Activated naive CD8-positive, alpha-beta T cell treated with anti-CD3 and anti-CD28 coated beads, Interleukin-2, amount 50 U/mL, for 24 hours (primary cell): Measurements from ENCODE around the gene OR51B2.

Experiments
- ATAC-seq: fragments of 150-1000 bp; cut with Tn5 transposase; one replicate; pipeline ENCODE4 v1.10.0; 2021
- DNase-seq: peaks from one replicate; pipeline ENCODE4 v3.0.0; 2021
- H3K27ac Mint-ChIP-seq: one replicate; pipeline ENCODE4 v1.8.0; 2021; ENCODE audit warnings: mild to moderate bottlenecking, mixed read lengths
- H3K27me3 Mint-ChIP-seq: one replicate; pipeline ENCODE4 v1.8.0; 2021; ENCODE audit warnings: mixed read lengths
- H3K36me3 Mint-ChIP-seq: one replicate; pipeline ENCODE4 v1.8.0; 2021; ENCODE audit warnings: low read depth, mixed read lengths
- H3K4me1 Mint-ChIP-seq: one replicate; pipeline ENCODE4 v1.8.0; 2021; ENCODE audit warnings: mixed read lengths
- H3K4me3 Mint-ChIP-seq: one replicate; pipeline ENCODE4 v1.8.0; 2021; ENCODE audit warnings: mild to moderate bottlenecking, moderate library complexity, mixed read lengths
- H3K9me3 Mint-ChIP-seq: one replicate; pipeline ENCODE4 v1.8.0; 2021; ENCODE audit warnings: mixed read lengths

OR51B2 gene

GRCh38 chr11:5282628-5283027 lies 41.5 kb downstream of the OR51B2 start:
- H3K4me3 Mint-ChIP-seq, result no peak overlapping the region
- no peaks in the 10 kb centered on the region for H3K9me3 Mint-ChIP-seq
- H3K27ac Mint-ChIP-seq, result no peak overlapping the region
- peaks cover 2% of the 10 kb centered on the region for H3K27me3 Mint-ChIP-seq
- no peak for DNase-seq
- ATAC-seq, result no peak
- H3K36me3 Mint-ChIP-seq, result no peaks in the 10 kb centered on the region
- no peaks in the 10 kb centered on the region for H3K4me1 Mint-ChIP-seq

- Mint-ChIP-seq H3K27ac (no peak overlapping the region), H3K4me1 (no peaks in the 10 kb centered on the region), H3K36me3 (no peaks in the 10 kb centered on the region), H3K27me3 (peaks cover 2% of the 10 kb centered on the region), H3K4me3 (no peak overlapping the region), H3K9me3 (no peaks in the 10 kb centered on the region)
- ATAC-seq (no peak), DNase-seq (no peak)
These were observed 42.5 kb downstream of the OR51B2 start for GRCh38 chr11:5281596-5281995.

DNA sequence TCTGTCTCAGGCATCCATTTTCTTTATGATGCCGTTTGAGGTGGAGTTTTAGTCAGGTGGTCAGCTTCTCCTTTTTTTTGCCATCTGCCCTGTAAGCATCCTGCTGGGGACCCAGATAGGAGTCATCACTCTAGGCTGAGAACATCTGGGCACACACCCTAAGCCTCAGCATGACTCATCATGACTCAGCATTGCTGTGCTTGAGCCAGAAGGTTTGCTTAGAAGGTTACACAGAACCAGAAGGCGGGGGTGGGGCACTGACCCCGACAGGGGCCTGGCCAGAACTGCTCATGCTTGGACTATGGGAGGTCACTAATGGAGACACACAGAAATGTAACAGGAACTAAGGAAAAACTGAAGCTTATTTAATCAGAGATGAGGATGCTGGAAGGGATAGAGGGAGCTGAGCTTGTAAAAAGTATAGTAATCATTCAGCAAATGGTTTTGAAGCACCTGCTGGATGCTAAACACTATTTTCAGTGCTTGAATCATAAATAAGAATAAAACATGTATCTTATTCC lies 43.5 kb downstream of the OR51B2 start:
- no peak for ATAC-seq

DNA sequence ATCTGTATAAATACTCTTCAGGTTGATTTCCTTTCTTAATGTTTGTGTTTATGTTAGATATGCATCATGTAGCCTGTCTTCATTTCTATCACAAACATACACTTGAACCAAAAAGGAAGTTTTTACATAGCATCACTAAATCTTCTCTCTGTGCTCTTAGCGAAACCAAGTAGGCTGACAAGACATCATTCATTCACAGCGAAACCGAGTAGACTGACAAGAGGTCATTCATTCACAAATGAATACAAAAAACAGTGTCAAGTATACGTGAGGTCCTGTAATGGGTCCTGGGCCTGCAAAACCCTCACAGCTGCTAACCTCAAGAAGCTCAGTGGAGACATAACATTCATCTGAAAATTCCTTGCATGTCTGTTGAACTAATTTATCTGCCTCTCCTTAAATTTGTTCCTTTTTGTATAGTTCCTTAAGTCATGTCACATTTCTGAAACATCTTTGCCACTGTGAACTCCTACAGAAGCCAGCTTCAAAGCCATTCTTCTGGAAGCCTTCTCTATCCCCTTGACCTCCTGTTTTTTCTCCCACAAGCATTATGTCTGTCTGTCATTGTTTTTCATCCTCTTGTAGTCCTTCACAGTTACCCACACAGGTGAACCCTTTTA lies 44.5 kb downstream of the OR51B2 start:
- Mint-ChIP-seq H3K27ac (no peak overlapping the region), H3K4me3 (no peak overlapping the region), H3K36me3 (no peaks in the 10 kb centered on the region), H3K4me1 (no peaks in the 10 kb centered on the region), H3K27me3 (peaks cover 2% of the 10 kb centered on the region), H3K9me3 (no peaks in the 10 kb centered on the region)
- DNase-seq (no peak), ATAC-seq (no peak)

More for the DNA sequence above, 43.5 kb downstream of the OR51B2 start:
- Mint-ChIP-seq H3K27ac (no peak overlapping the region), H3K9me3 (no peaks in the 10 kb centered on the region), H3K4me3 (no peak overlapping the region), H3K27me3 (peaks cover 2% of the 10 kb centered on the region), H3K4me1 (no peaks in the 10 kb centered on the region), H3K36me3 (no peaks in the 10 kb centered on the region)
- DNase-seq, result peak; percentile 8

- H3K4me1 Mint-ChIP-seq, result no peaks in the 10 kb centered on the region
- no peak for ATAC-seq
- H3K9me3 Mint-ChIP-seq, result no peaks in the 10 kb centered on the region
- DNase-seq, result no peak
- no peaks in the 10 kb centered on the region for H3K36me3 Mint-ChIP-seq
- H3K4me3 Mint-ChIP-seq, result no peak overlapping the region
- H3K27ac Mint-ChIP-seq, result no peak overlapping the region
- peaks cover 2% of the 10 kb centered on the region for H3K27me3 Mint-ChIP-seq
These were observed 46.2 kb downstream of the OR51B2 start for GRCh38 chr11:5277807-5278382.

- Mint-ChIP-seq H3K9me3 (no peaks in the 10 kb centered on the region), H3K4me1 (no peaks in the 10 kb centered on the region), H3K27ac (no peak overlapping the region), H3K4me3 (no peak overlapping the region), H3K27me3 (peaks cover 2% of the 10 kb centered on the region), H3K36me3 (no peaks in the 10 kb centered on the region)
- ATAC-seq (no peak), DNase-seq (no peak)
These were observed 47.4 kb downstream of the OR51B2 start for GRCh38 chr11:5276697-5277096.

GRCh38 chr11:5275369-5276110 lies 48.6 kb downstream of the OR51B2 start:
- no peak overlapping the region for H3K4me3 Mint-ChIP-seq

DNA sequence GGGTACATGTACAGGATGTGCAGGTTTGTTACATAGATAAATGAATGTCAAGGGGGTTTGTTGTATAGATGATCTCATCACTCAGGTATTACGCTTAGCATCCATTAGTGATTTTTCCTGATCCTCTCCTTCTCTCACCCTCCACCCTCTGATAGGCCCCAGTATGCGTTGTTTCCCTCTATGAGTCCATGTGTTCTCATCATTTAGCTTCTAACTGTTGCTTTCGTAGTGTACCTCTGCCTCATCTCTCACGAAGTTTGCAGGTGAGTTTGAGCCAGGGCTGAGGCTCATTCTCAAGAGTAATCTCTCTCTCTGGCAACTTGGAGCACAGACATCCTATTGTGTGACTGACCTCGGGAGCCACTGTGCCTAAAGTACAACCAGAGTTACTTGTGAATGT lies 49.7 kb downstream of the OR51B2 start:
- ATAC-seq (no peak), DNase-seq (no peak)
- Mint-ChIP-seq H3K4me3 (no peak overlapping the region), H3K27ac (no peak overlapping the region), H3K27me3 (no peaks in the 10 kb centered on the region), H3K4me1 (no peaks in the 10 kb centered on the region), H3K36me3 (no peaks in the 10 kb centered on the region), H3K9me3 (no peaks in the 10 kb centered on the region)

More at GRCh38 chr11:5275369-5276110, 48.6 kb downstream of the OR51B2 start:
- H3K4me1 Mint-ChIP-seq, result no peaks in the 10 kb centered on the region
- ATAC-seq (no peak), DNase-seq (no peak)
- peaks cover 2% of the 10 kb centered on the region for H3K27me3 Mint-ChIP-seq
- H3K9me3 Mint-ChIP-seq, result no peaks in the 10 kb centered on the region
- no peak overlapping the region for H3K27ac Mint-ChIP-seq
- no peaks in the 10 kb centered on the region for H3K36me3 Mint-ChIP-seq
